NOMO-1 (cell line): Measurements from ENCODE around the gene SELENON.

ENCODE experiments used
- DNase-seq, 2 experiments: peaks; one replicate each; lab custom pipeline; 2025; ENCODE audit not compliant: unreplicated experiment in 2 of 2; lab: John Stamatoyannopoulos, UW

The SELENON gene

GRCh38 chr1:25792115-25792514 is 7.9 kb upstream of the SELENON start:
- DNase-seq: no peak

- DNase-seq: no peak
Observed at GRCh38 chr1:25793585-25794170, 6.3 kb upstream of the SELENON start.

DNA sequence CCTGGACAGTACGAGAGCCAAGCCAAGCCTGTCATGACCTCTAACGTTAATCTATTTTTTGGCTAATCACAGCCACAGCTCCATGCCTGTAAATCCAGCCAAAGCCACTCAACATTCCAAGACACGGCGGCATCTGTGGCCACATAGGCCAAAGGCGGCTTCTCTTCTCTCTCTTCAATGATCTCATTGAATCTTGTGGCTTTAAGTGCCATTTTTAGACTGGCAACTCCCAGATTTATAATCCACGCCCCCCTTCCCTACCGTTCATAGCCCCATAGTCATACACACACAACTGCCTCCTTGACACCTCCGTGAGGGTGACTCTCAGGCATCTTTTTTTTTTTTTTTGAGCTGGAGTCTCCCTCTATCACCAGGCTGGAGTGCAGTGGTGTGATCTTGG is 5.7 kb upstream of the SELENON start:
- DNase-seq: no peak

GRCh38 chr1:25795211-25795610 is 4.8 kb upstream of the SELENON start:
- no peak for DNase-seq

- peak in 1 of 2 experiments; percentile 39 for DNase-seq
Observed at GRCh38 chr1:25795946-25796810, 3.8 kb upstream of the SELENON start.

DNA sequence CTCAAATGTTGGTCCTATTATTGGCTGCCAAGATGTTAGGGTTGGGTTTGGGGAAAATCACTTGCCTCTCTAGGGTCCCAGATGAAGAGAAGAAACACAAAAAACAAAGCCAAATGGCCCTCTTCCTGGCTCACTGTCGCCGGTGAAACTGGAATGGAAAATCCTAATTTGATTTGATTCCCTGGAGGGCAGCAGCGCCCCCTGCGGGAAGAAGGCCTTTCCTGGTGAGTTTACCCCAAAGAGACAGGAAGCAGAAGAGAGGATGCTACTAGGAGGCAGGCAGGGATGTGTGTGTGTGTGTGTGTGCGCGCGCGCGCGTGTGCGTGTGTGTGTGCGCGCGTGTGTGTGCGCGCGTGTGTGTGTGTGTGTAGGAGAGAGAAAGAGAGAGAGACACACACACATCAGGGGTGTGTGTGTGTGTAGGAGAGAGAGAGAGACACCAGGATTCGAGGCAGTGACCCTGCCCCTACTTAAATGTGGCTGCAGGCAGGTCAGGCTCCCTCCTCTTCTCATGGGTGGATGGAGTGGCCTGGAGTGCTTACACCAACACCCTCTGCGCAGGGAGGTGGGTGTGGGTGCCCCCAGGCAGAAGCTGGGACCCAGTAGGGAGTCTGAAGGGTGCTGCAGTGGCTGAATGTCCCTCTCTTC is 3.1 kb upstream of the SELENON start:
- peak; percentile 75 to 76 for DNase-seq

- no peak for DNase-seq
Observed at GRCh38 chr1:25797939-25798338, 2.1 kb upstream of the SELENON start.

DNA sequence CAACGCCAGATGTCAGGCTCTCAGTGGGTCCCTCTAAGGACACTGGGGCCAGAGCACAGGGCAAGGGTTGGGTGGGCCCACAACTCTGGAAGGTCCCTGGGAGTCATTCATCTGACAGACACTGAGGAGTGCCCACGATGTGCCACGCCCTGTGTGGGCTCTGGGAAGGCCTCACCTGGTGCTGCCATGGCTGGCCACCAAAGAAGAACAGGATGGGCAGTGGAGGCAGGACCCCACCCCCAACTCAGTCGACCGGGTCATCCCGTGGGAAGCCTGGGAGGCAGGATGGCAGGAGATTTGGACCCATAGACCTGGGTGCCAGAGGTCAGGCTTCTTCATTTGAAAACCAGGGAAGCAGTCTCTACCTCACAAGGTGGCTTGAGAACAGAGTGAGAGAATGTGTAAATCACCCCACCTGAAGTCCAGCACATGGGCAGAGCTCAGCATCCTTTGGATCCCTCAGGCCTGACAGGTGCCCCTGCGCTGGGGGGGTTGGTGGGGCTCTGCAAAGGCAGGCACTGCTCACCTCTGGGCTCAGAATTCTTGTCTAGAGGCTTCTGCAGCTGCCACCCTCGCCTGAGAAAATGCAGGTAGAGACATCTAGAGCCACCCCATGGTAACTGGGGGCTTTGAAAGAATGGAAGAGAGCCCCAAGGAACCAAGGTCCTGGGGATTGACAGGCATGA is 1.2 kb upstream of the SELENON start:
- DNase-seq: no peak

GRCh38 chr1:25799352-25799934 is 550 bp upstream of the SELENON start:
- no peak for DNase-seq

DNA sequence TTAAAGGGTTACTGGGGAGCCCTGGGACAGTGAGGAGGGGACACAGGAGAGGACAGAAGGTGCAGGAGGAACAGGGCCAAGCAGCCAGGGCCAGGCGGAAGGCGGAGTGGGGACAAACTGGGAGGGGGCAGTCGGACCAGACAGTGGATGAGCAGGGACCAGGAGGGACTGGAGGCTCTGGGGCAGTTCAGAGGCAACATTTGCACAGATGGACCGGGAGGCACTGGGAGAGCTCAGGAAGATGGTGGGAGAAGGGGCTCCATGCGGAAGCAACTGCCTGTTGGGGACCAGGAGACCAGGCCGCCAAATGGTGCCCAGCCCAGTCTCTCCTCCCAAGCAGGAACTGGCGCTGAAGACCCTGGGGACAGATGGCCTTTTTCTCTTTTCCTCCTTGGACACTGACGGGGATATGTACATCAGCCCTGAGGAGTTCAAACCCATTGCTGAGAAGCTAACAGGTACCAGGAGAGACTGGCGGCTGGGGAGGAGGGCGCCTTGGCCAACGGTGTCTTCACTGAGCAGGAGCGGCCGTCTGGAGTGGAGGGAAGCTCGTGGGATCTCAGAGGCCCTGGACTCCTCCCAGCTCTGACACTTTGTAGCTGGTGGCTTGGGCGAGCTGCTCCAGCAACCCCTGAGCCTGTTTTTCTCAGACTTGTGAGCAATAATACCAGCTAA is 847 bp downstream of the SELENON start:
- DNase-seq: no peak

DNA sequence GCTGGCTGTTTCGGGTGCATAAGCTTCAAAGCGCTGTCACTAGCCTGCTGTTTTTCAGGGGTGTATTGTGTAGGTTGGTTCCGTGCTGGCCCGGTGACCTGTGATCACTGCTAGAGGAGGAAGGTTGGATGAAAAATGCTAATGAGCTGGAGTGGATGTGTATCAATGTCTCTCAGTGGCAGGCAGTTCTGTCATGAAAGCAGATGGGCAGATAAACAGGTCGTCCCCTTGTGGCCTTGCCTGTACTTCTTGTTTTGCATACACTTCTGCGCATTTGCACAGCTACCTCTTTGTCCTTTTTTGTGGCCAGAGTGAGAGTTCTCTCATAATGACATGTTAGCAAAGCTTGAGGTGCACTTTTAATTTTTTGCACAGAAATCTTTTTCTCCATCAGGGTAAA is 2.9 kb downstream of the SELENON start:
- no peak for DNase-seq

DNA sequence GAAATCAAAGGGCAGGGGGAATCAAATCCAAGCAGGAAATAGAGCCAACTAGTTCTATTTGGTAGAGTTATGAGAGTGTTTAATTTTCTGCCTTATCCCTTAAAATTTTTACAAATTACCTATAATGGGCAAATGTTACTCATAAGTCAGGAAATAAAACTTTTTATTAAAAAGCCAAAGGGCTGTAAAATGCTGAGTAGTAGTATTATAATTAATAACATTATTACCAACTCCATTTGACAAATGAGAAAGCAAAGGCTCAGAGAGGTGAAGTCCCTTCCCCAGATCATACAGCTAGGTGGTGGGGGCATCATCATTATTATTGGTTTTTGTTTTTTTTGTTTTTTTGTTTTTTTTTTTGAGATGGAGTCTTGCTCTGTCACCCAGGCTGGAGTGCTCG is 3.4 kb downstream of the SELENON start:
- DNase-seq: no peak

GRCh38 chr1:25804244-25804963 is 4.4 kb downstream of the SELENON start:
- no peak for DNase-seq

DNA sequence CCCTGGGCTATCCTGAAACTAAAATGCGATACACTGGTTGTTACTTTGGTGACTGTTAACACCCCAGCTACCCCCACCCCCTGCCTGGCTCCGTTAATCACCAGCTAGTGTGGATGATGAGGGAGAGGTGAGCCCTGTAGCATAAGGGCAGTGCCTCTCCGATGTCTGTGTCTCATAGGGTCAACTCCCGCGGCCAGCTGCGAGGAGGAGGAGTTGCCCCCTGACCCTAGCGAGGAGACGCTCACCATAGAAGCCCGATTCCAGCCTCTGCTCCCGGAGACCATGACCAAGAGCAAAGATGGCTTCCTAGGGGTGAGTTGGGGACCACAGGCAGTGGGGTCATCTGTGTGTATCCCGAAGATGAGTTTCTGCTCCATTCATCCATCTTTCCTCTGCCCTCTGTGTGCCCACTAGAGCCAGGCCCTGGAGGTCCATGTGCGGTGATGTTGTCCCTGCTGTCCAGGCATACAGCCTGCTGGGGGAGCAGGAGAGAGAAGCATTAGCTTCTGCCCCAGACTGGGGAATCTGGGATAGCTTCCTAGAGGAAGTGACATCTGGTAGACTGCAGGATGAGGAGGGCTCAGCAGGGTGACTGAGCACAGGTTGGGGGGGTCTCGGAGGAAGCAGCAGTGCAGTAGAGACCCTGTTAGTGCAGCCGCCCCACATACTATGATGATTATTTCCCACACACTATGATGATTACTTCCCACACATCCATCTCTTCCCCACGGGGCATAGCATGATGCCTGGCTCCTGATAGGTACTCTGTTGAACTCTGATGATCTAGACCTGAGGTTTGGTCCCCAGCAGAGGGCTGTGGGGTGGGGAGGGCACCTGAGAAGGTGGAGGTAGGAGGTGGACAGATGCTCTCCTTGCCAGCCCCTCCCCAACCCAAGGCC is 5.2 kb downstream of the SELENON start:
- no peak for DNase-seq

- DNase-seq: no peak
Observed at GRCh38 chr1:25805863-25806225, 5.9 kb downstream of the SELENON start.

DNA sequence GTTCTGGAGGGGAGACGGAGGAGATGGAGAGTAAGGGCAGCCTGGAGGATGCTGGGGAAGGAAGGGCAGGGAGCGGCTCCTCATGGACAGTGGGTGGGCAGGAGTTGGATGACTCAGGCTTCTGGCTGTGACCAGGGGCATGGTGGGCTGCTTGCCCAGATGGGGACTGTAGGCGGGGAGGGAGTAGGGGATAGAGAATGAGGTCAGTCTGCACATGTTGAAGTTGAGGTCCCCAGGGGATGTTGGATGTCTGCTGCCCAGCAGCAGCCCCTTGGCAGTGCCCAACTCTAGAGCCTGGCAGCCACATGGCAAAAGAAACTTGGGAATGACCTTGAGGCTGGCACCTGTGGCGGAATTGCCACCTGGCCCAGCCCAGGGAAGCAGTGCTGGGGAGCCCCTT is 6.4 kb downstream of the SELENON start:
- no peak for DNase-seq

DNA sequence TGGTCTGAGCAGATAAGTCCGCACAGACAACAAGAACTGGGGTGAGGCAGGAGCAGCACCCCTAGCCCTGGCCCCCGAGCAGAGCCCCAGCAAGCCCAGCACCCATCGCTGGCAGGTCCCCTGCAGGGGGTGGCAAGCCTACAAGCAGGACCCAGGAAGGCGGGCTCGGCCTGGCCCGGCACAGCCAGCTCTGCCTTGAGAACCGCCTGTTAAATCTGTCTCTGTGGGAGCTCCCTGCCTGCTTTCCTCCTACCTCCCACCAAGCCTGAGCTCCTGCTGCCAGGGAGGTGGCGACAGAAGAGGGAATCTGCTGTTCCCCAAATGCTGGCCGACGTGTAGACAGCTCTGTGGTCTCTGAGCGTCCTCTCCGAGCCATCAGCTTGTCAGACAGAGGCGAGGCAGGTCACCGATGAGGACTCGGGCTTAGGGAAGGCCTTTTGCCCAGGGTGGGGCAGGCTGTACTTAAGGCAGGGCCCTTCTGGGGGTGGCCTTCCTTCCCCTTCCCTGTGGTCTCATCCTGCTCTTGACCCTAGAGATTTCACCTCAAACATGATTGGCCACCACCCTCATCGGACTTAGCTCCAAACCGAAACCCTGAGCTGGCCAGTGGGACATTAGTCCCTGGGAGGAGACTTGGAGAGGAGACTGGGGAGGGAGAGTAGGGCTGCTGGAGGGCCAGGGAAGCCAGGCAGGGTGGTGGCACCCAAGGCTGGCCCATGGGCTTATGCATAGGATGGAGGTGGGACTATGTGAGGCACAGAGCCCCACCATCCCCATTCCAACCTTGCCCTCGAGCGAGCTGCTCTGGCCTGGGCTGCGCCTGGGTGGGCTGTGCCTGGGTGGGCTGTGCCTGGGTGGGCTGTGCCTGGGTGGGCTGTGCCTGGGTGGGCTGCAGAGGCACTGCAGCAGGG is 7.7 kb downstream of the SELENON start:
- no peak for DNase-seq
